ENCODE results near the gene NPL.

The NPL gene

GRCh38 chr1:182802006-182802803, 12.6 kb downstream of the NPL start:
- TF ChIP-seq TAF1 (IDR thresholded peaks at IDR 0.05; ENCODE audit: borderline replicate concordance, low read depth, low read length), result no peak
- no peak for TF ChIP-seq POLR2A (IDR thresholded peaks at IDR 0.05; ENCODE audit: low read depth, low read length)
- no peak for TF ChIP-seq POLR2AphosphoS5 (IDR thresholded peaks at IDR 0.05; ENCODE audit: low read depth, low read length)
- FAIRE-seq, result no peak

DNA sequence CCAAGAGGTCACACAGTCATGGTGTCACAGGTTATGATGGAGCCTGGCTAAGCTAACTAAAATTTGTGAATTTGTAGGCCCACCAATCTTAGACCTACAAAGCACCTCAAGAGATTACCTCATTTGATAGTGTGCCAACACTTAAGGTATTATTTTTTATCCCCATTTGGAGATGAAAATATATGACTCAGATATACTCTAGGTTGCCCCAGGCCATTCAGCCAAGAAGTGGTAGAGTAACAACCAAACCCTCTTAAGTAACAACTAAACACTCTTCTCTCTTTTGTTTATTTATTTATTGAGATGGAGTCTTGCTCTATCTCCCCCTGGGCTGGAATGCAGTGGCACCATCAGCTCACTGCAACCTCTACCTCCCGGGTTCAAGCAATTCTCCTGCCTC, 14.3 kb downstream of the NPL start:
- no peak for FAIRE-seq
- TF ChIP-seq TAF1 (IDR thresholded peaks at IDR 0.05; ENCODE audit: borderline replicate concordance, low read depth, low read length) (no peak), POLR2AphosphoS5 (IDR thresholded peaks at IDR 0.05; ENCODE audit: low read depth, low read length) (no peak), POLR2A (IDR thresholded peaks at IDR 0.05; ENCODE audit: low read depth, low read length) (no peak)
- DNase-seq (ENCODE audit: insufficient read length), result no peak

More at GRCh38 chr1:182802006-182802803, 12.6 kb downstream of the NPL start:
- DNase-seq (ENCODE audit: insufficient read length), result no peak

- no peak for DNase-seq (ENCODE audit: insufficient read length)
- FAIRE-seq, result no peak
- TF ChIP-seq POLR2AphosphoS5 (IDR thresholded peaks at IDR 0.05; ENCODE audit: low read depth, low read length) (no peak), POLR2A (IDR thresholded peaks at IDR 0.05; ENCODE audit: low read depth, low read length) (no peak), TAF1 (IDR thresholded peaks at IDR 0.05; ENCODE audit: borderline replicate concordance, low read depth, low read length) (no peak)
Observed at GRCh38 chr1:182806015-182806678, 16.6 kb downstream of the NPL start.

DNA sequence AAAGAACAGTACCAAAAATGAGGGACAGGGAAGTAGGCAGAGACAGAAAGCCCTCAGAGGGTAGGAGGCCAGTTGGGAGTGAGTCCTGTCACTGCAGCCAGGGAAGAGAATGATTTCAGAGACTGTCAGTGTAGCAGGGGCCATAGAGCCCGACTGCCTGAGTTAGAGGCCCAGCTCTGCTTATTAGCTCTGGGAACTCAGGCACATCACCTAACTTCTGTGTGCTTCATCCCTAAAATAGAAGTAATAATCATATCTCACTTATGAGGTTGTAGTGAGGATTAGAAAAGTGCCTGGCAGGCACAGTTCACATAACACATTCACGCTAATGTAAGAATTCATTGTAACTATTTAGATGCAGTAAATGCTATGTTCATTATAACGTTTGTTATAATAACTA, 18.3 kb downstream of the NPL start:
- DNase-seq (ENCODE audit: insufficient read length) (no peak), FAIRE-seq (no peak)
- TF ChIP-seq TAF1 (IDR thresholded peaks at IDR 0.05; ENCODE audit: borderline replicate concordance, low read depth, low read length) (no peak), POLR2AphosphoS5 (IDR thresholded peaks at IDR 0.05; ENCODE audit: low read depth, low read length) (no peak), POLR2A (IDR thresholded peaks at IDR 0.05; ENCODE audit: low read depth, low read length) (no peak)

GRCh38 chr1:182809414-182809957, 19.9 kb downstream of the NPL start:
- FAIRE-seq (no peak), DNase-seq (ENCODE audit: insufficient read length) (no peak)
- TF ChIP-seq POLR2A (IDR thresholded peaks at IDR 0.05; ENCODE audit: low read depth, low read length) (no peak), POLR2AphosphoS5 (IDR thresholded peaks at IDR 0.05; ENCODE audit: low read depth, low read length) (no peak), TAF1 (IDR thresholded peaks at IDR 0.05; ENCODE audit: borderline replicate concordance, low read depth, low read length) (no peak)

GRCh38 chr1:182811975-182812722, 22.6 kb downstream of the NPL start:
- TF ChIP-seq POLR2A (IDR thresholded peaks at IDR 0.05; ENCODE audit: low read depth, low read length) (no peak), POLR2AphosphoS5 (IDR thresholded peaks at IDR 0.05; ENCODE audit: low read depth, low read length) (no peak), TAF1 (IDR thresholded peaks at IDR 0.05; ENCODE audit: borderline replicate concordance, low read depth, low read length) (no peak)
- no peak for FAIRE-seq
- no peak for DNase-seq (ENCODE audit: insufficient read length)

GRCh38 chr1:182816863-182817262, 27.3 kb downstream of the NPL start:
- DNase-seq (ENCODE audit: insufficient read length) (no peak), FAIRE-seq (no peak)
- TF ChIP-seq POLR2A (IDR thresholded peaks at IDR 0.05; ENCODE audit: low read depth, low read length) (no peak), TAF1 (IDR thresholded peaks at IDR 0.05; ENCODE audit: borderline replicate concordance, low read depth, low read length) (no peak), POLR2AphosphoS5 (IDR thresholded peaks at IDR 0.05; ENCODE audit: low read depth, low read length) (no peak)

- FAIRE-seq (no peak), DNase-seq (ENCODE audit: insufficient read length) (no peak)
Observed at GRCh38 chr1:182817802-182818201, 28.2 kb downstream of the NPL start.

DNA sequence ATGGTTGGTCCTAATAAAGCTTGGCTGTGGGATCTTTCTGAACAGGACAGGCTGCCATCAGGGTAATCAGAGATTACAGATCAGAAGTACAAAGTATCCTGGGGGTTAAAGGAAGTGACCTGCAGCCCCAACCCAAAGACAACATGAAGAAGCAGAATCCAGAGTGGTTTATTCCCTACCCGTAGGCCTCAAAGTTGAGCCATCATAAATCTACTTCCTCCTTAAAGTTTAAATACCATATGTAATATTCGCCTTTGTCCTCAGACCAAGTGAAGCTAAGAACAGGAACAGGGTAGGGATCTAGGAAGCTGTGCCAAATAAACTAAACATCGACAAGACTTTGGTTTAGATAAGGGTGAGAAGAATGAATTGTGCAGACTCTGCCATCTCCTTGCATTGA, 33.6 kb downstream of the NPL start:
- TF ChIP-seq POLR2AphosphoS5 (IDR thresholded peaks at IDR 0.05; ENCODE audit: low read depth, low read length) (no peak), POLR2A (IDR thresholded peaks at IDR 0.05; ENCODE audit: low read depth, low read length) (no peak), TAF1 (IDR thresholded peaks at IDR 0.05; ENCODE audit: borderline replicate concordance, low read depth, low read length) (no peak)
- FAIRE-seq (no peak), DNase-seq (ENCODE audit: insufficient read length) (no peak)

More at GRCh38 chr1:182817802-182818201, 28.2 kb downstream of the NPL start:
- TF ChIP-seq POLR2AphosphoS5 (IDR thresholded peaks at IDR 0.05; ENCODE audit: low read depth, low read length) (no peak), TAF1 (IDR thresholded peaks at IDR 0.05; ENCODE audit: borderline replicate concordance, low read depth, low read length) (no peak), POLR2A (IDR thresholded peaks at IDR 0.05; ENCODE audit: low read depth, low read length) (no peak)

DNA sequence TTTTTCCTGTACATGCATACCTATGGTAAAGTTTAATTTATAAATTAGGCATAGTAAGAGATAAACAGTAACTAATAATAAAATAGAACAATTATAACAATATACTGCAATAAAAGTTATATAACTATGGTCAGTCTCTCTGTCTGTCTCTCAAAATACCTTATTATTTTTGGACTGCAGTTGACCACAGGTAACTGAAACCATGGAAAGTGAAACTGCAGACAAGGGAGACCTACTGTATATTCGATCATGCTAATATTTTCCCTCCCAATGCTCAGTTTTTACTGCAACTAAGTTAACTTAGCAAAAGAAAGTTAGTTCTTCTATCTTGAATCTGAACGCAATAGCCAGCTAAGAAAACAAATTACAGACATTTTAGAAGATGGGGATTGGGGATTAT, 37.3 kb downstream of the NPL start:
- DNase-seq (ENCODE audit: insufficient read length), result no peak
- no peak for TF ChIP-seq POLR2A (IDR thresholded peaks at IDR 0.05; ENCODE audit: low read depth, low read length)
- TF ChIP-seq POLR2AphosphoS5 (IDR thresholded peaks at IDR 0.05; ENCODE audit: low read depth, low read length), result no peak
- no peak for TF ChIP-seq TAF1 (IDR thresholded peaks at IDR 0.05; ENCODE audit: borderline replicate concordance, low read depth, low read length)
- peak; percentile 65 for FAIRE-seq

Measured in GM12892 (cell line).